SK-N-SH (cell line): ENCODE results near the gene AVP. TPM values are rescaled to one million over a fixed set of nuclear protein-coding genes. Genes with fewer than 3 reads are reported as not detected.

ENCODE experiments used
- CTCF ChIA-PET: fragments of 300-600, 350-600 bp; formaldehyde crosslinking; extraction: SDS; loops from one replicate; lab custom pipeline; 2021; lab: Yijun Ruan, JAX
- POLR2A ChIA-PET: fragments of 350-600 bp; sonication (Branson Sonifier 250); formaldehyde crosslinking; extraction: SDS; loops from one replicate; lab custom pipeline; 2020; ENCODE audit warnings: antibody characterized with exemption, inconsistent platforms; lab: Yijun Ruan, JAX
- DNase-seq: peaks from one replicate; pipeline ENCODE4 v3.0.0; 2012
- H2AFZ ChIP-seq: fragments of 200-600 bp; sonication (generic); 2 replicates; pipeline ENCODE4 v1.8.1; 2016; ENCODE audit warnings: antibody characterized with exemption, mild to moderate bottlenecking, low read depth
- H3F3A ChIP-seq: fragments of 200-600 bp; sonication (generic); replicated peaks from 2 replicates; pipeline ENCODE3; 2016; ENCODE audit warnings: antibody characterized with exemption, mild to moderate bottlenecking; ENCODE audit not compliant: insufficient read depth
- H3K27ac ChIP-seq, 2 experiments: fragments of 200-500 bp in 1 of 2; fragments of 200-600 bp in 1 of 2; sonication (Bioruptor generic) in 1 of 2; sonication (generic), shearing (Covaris generic) in 1 of 2; 2 replicates each; pipeline versions ENCODE4 v1.5.1 to v1.6.1; 2014 to 2016; ENCODE audit warnings: low read depth in 2 of 2, inconsistent platforms in 1 of 2, low read length in 1 of 2, mild to moderate bottlenecking in 1 of 2, mixed read lengths in 1 of 2
- H3K27me3 ChIP-seq: fragments of 200-600 bp; sonication (generic), shearing (Covaris generic); 2 replicates; pipeline ENCODE4 v1.6.1; 2016; ENCODE audit warnings: mixed run types; ENCODE audit not compliant: insufficient read depth
- H3K36me3 ChIP-seq, 2 experiments: fragments of 200-500 bp in 1 of 2; fragments of 200-600 bp in 1 of 2; sonication (Bioruptor generic) in 1 of 2; sonication (generic) in 1 of 2; replicated peaks in 1 of 2; 2 replicates each; pipeline versions ENCODE3 to v1.5.1; 2014 to 2016; ENCODE audit warnings: low read length in 1 of 2, mild to moderate bottlenecking in 1 of 2; ENCODE audit not compliant: insufficient read depth in 2 of 2, control insufficient read depth in 1 of 2
- H3K4me1 ChIP-seq, 2 experiments: fragments of 200-500 bp in 1 of 2; fragments of 200-600 bp in 1 of 2; sonication (Bioruptor generic) in 1 of 2; sonication (generic), shearing (Covaris generic) in 1 of 2; 2 replicates each; pipeline versions ENCODE4 v1.5.1 to v1.6.1; 2014 to 2016; ENCODE audit warnings: low read depth in 1 of 2, low read length in 1 of 2, mixed run types in 1 of 2; ENCODE audit not compliant: insufficient read depth in 2 of 2, control insufficient read depth in 1 of 2
- H3K4me2 ChIP-seq: fragments of 200-600 bp; sonication (generic), shearing (Covaris generic); 2 replicates; pipeline ENCODE4 v1.6.1; 2017; ENCODE audit warnings: mixed run types
- H3K4me3 ChIP-seq, 2 experiments: fragments of 200-500 bp in 1 of 2; fragments of 200-600 bp in 1 of 2; sonication (Bioruptor generic) in 1 of 2; sonication (generic), shearing (Covaris generic) in 1 of 2; 2 replicates each; pipeline versions ENCODE4 v1.5.1 to v1.8.1; 2014 to 2016; ENCODE audit warnings: low read depth in 2 of 2, inconsistent platforms in 1 of 2, low read length in 1 of 2, mild to moderate bottlenecking in 1 of 2, mixed read lengths in 1 of 2, moderate library complexity in 1 of 2
- H3K79me2 ChIP-seq: fragments of 200-600 bp; sonication (generic); 2 replicates; pipeline ENCODE4 v1.8.1; 2017; ENCODE audit warnings: mild to moderate bottlenecking; ENCODE audit not compliant: insufficient read depth
- H3K9ac ChIP-seq: fragments of 200-600 bp; sonication (generic); 2 replicates; pipeline ENCODE4 v1.6.1; 2017; ENCODE audit warnings: mixed run types
- H3K9me2 ChIP-seq: fragments of 200-600 bp; sonication (generic); 2 replicates; pipeline ENCODE4 v1.6.1; 2017; ENCODE audit warnings: mixed run types
- H3K9me3 ChIP-seq: fragments of 200-600 bp; sonication (generic); 2 replicates; pipeline ENCODE4 v1.6.1; 2017; ENCODE audit warnings: mixed run types, mild to moderate bottlenecking, moderate library complexity
- H4K20me1 ChIP-seq: fragments of 200-600 bp; sonication (generic); 2 replicates; pipeline ENCODE4 v1.6.1; 2017; ENCODE audit warnings: mild to moderate bottlenecking, mixed run types; ENCODE audit not compliant: insufficient read depth
- CHD2 ChIP-seq: fragments of 150-350 bp; IDR thresholded peaks from 2 replicates; pipeline ENCODE4 v1.6.1; 2018; ENCODE audit warnings: low read length; ENCODE audit not compliant: partially characterized antibody
- EP300 ChIP-seq, 2 experiments: IDR thresholded peaks; 2 replicates each; pipeline versions ENCODE4 v1.4.0 to v1.6.1; 2012; ENCODE audit warnings: borderline replicate concordance in 1 of 2, low read depth in 1 of 2, low read length in 1 of 2
- EZH2phosphoT487 ChIP-seq: fragments of 200-600 bp; sonication (generic); IDR thresholded peaks from 2 replicates; pipeline ENCODE4 v1.6.1; 2017; ENCODE audit warnings: low read depth, mixed run types, mild to moderate bottlenecking, antibody characterized with exemption, moderate library complexity, borderline replicate concordance
- GABPA ChIP-seq: IDR thresholded peaks from 2 replicates; pipeline ENCODE4 v1.4.0; 2012; ENCODE audit warnings: low read depth, mild to moderate bottlenecking
- RFX5 ChIP-seq: IDR thresholded peaks from 2 replicates; pipeline ENCODE4 v1.6.1; 2012; ENCODE audit warnings: mild to moderate bottlenecking, improper control_type of control experiment, low read length
- RXRA ChIP-seq: IDR thresholded peaks from 2 replicates; pipeline ENCODE4 v1.4.0; 2012; ENCODE audit warnings: low read depth, mild to moderate bottlenecking, borderline replicate concordance
- SIN3A ChIP-seq: IDR thresholded peaks from 2 replicates; pipeline ENCODE4 v1.6.1; 2012; ENCODE audit warnings: low read depth, mild to moderate bottlenecking, low read length, moderate library complexity, borderline replicate concordance
- TCF12 ChIP-seq: IDR thresholded peaks from 2 replicates; pipeline ENCODE4 v1.4.0; 2012
- YY1 ChIP-seq: IDR thresholded peaks from 2 replicates; pipeline ENCODE4 v1.4.0; 2012; ENCODE audit warnings: low read depth, mild to moderate bottlenecking
- WGBS: methylation state at CpG from one replicate; pipeline ENCODE4 v1.1.6; 2017; ENCODE audit warnings: low lambda C conversion rate; 5-methylcytosine and 5-hydroxymethylcytosine counted together
- polyA plus RNA-seq, 3 experiments: library from polyadenylated mRNA; depleted of rRNA; stranded (reverse); fragments of >200 nt; gene quantifications; 2 replicates each; pipeline ENCODE4 v1.2.3, GENCODE V29; 2012
- TF ChIP-seq, protein P1 (sequence below): IDR thresholded peaks from 2 replicates; pipeline ENCODE4 v1.4.0; 2012; ENCODE audit warnings: low read depth, borderline replicate concordance
- TF ChIP-seq, protein P2 (sequence below): IDR thresholded peaks from 2 replicates; pipeline ENCODE4 v1.6.1; 2012; ENCODE audit warnings: mild to moderate bottlenecking, low read depth, low read length, moderate library complexity

Gene AVP
- polyA plus RNA-seq, 1 of the 3 experiments (the other 2 are of a cell fraction), result not detected

DNA sequence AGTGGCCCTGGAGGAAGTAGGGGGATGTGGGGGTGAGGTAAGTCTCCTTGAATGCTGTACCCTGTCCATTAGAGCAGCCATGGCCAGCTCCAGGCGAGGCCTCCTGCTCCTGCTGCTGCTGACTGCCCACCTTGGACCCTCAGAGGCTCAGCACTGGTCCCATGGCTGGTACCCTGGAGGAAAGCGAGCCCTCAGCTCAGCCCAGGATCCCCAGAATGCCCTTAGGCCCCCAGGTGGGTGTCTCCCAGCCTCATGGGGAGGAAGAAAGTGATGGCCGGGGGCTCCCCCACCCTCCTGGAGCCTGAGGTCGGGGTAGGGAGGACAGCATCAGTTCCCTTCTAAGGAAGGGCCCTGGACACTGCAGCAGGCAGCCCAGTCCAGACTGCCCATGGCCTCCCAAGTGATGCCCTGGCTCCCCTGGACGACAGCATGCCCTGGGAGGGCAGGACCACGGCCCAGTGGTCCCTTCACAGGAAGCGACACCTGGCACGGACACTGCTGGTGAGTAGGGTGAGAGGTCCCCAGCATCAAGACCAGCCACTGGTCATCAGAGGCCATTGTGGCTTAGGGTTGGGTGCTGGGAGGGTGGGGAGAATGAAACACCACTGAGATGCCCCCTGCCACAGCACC lies 40.1 kb downstream of the AVP start:
- CTCF ChIA-PET, result interaction anchor here (0.8 to 1.5 kb wide), 3 partner anchors 9 to 72 kb away, joined by 3 to 7 read pairs (median 4); no protein-coding TSS in a partner anchor
- peaks cover 21% of the 10 kb centered on the region for H3K79me2 ChIP-seq
- no peak for DNase-seq
- WGBS, result 93% methylated on average over 6 of the region's 8 CpGs
- H3K9ac ChIP-seq, result no peak overlapping the region
- TF ChIP-seq, protein P1, sequence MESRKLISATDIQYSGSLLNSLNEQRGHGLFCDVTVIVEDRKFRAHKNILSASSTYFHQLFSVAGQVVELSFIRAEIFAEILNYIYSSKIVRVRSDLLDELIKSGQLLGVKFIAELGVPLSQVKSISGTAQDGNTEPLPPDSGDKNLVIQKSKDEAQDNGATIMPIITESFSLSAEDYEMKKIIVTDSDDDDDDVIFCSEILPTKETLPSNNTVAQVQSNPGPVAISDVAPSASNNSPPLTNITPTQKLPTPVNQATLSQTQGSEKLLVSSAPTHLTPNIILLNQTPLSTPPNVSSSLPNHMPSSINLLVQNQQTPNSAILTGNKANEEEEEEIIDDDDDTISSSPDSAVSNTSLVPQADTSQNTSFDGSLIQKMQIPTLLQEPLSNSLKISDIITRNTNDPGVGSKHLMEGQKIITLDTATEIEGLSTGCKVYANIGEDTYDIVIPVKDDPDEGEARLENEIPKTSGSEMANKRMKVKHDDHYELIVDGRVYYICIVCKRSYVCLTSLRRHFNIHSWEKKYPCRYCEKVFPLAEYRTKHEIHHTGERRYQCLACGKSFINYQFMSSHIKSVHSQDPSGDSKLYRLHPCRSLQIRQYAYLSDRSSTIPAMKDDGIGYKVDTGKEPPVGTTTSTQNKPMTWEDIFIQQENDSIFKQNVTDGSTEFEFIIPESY, result no peak
- no peak for TF ChIP-seq GABPA
- TF ChIP-seq TCF12, result no peak
- TF ChIP-seq RXRA, result no peak
- no peak for TF ChIP-seq SIN3A
- TF ChIP-seq YY1, result no peak
- TF ChIP-seq RFX5, result no peak
- TF ChIP-seq EP300 (IDR thresholded peaks at IDR 0.05; ENCODE audit: borderline replicate concordance in 1 of 2, low read depth in 1 of 2, low read length in 1 of 2), result no peak
- no peak for TF ChIP-seq EZH2phosphoT487
- no peak for TF ChIP-seq CHD2
- TF ChIP-seq, protein P2, sequence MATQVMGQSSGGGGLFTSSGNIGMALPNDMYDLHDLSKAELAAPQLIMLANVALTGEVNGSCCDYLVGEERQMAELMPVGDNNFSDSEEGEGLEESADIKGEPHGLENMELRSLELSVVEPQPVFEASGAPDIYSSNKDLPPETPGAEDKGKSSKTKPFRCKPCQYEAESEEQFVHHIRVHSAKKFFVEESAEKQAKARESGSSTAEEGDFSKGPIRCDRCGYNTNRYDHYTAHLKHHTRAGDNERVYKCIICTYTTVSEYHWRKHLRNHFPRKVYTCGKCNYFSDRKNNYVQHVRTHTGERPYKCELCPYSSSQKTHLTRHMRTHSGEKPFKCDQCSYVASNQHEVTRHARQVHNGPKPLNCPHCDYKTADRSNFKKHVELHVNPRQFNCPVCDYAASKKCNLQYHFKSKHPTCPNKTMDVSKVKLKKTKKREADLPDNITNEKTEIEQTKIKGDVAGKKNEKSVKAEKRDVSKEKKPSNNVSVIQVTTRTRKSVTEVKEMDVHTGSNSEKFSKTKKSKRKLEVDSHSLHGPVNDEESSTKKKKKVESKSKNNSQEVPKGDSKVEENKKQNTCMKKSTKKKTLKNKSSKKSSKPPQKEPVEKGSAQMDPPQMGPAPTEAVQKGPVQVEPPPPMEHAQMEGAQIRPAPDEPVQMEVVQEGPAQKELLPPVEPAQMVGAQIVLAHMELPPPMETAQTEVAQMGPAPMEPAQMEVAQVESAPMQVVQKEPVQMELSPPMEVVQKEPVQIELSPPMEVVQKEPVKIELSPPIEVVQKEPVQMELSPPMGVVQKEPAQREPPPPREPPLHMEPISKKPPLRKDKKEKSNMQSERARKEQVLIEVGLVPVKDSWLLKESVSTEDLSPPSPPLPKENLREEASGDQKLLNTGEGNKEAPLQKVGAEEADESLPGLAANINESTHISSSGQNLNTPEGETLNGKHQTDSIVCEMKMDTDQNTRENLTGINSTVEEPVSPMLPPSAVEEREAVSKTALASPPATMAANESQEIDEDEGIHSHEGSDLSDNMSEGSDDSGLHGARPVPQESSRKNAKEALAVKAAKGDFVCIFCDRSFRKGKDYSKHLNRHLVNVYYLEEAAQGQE, result no peak
- POLR2A ChIA-PET, result interaction anchor here (0.7 kb wide), 1 partner anchor 629 kb away, joined by 3 read pairs; no protein-coding TSS in a partner anchor
- no peak overlapping the region for H3K27ac ChIP-seq
- no peak overlapping the region for H2AFZ ChIP-seq
- H3K4me1 ChIP-seq, result peaks cover 5 to 17% of the 10 kb centered on the region in 2 experiments; a peak in 2 of 4 replicates
- H3K4me2 ChIP-seq, result peak overlapping the region; percentile 94; the same call in 1 of the 2 replicates
- H3K9me3 ChIP-seq, result no peaks in the 10 kb centered on the region
- 0 out of 2 replicates have a peak, but pooled peaks cover 5% of the 10 kb centered on the region for H4K20me1 ChIP-seq
- no peak overlapping the region for H3K4me3 ChIP-seq
- H3K27me3 ChIP-seq, result no peaks in the 10 kb centered on the region
- H3K9me2 ChIP-seq, result no peaks in the 10 kb centered on the region
- peaks cover 12 to 29% of the 10 kb centered on the region in 2 experiments for H3K36me3 ChIP-seq
- peaks cover 4% of the 10 kb centered on the region for H3F3A ChIP-seq
